Keratinocyte (primary cell): ENCODE results near the gene TWNK.

Experiments used
- CTCF ChIP-seq, 3 experiments: IDR thresholded peaks in 1 of 3; conservative IDR thresholded peaks in 1 of 3; optimal IDR thresholded peaks in 1 of 3; 2 replicates in 2 of 3; 3 replicates in 1 of 3; pipeline versions ENCODE3 to v1.5.1; 2011; ENCODE audit warnings: low read length in 3 of 3, mild to moderate bottlenecking in 3 of 3, moderate library complexity in 2 of 3, control low read depth in 1 of 3, inconsistent platforms in 1 of 3; ENCODE audit not compliant: insufficient read depth in 2 of 3; ENCODE audit errors: extremely low read depth in 1 of 3
- EZH2 ChIP-seq: IDR thresholded peaks from one replicate; pipeline ENCODE4 v1.6.1; 2012; ENCODE audit warnings: inconsistent platforms, mild to moderate bottlenecking, low read length, moderate library complexity

GRCh38 chr10:100970076-100970913 is 17.0 kb upstream of the TWNK start:
- TF ChIP-seq CTCF (optimal IDR thresholded peaks at IDR 0.05 in 1 of 3, IDR thresholded peaks at IDR 0.05 in 1 of 3, conservative IDR thresholded peaks at IDR 0.05 in 1 of 3; ENCODE audit: extremely low read depth in 1 of 3, insufficient read depth in 2 of 3, low read length in 3 of 3) (no peak), EZH2 (no peak)
